Subcutaneous adipose tissue (tissue), 4 donors: ENCODE data around the gene THOC1. TPM values are rescaled to one million over a fixed set of nuclear protein-coding genes. Genes with fewer than 3 reads are reported as not detected.

ENCODE experiments used
- CTCF ChIP-seq: fragments of 450-650 bp; IDR thresholded peaks from one replicate; pipeline ENCODE4 v1.5.1; 2016; ENCODE audit warnings: low read depth, mild to moderate bottlenecking, control low read depth, antibody characterized with exemption, moderate library complexity
- total RNA-seq, 4 donors: library from RNA; depleted of rRNA; stranded (reverse); fragments of >200 nt; gene quantifications; one replicate each; pipeline ENCODE4 v1.1.0, GENCODE V29; 2016

The THOC1 gene
- total RNA-seq, 4 donors from 2014 or later, result 50.3 to 69.7 (median 63.4) TPM

- TF ChIP-seq CTCF, result no peak
Observed at GRCh38 chr18:227902-228301, 39.9 kb downstream of the THOC1 start.

DNA sequence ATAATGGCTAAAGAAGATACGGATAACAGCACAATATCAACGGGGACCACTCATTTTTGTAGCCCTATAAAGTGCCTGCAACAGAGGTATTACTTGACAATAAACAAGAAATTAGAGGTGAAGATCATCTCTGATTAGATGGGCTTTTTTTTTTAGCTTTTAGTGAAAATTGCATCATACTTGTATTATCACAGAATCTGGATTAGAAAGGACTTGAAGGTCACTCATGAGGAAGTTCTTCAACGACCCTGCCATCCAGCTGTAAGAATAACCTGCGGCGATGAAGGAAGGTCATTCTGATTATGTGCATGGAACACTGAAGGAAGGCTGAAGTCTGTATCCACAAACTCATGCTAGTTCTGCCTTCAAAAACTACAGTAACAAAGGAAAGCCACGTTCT is 40.5 kb downstream of the THOC1 start:
- no peak for TF ChIP-seq CTCF

DNA sequence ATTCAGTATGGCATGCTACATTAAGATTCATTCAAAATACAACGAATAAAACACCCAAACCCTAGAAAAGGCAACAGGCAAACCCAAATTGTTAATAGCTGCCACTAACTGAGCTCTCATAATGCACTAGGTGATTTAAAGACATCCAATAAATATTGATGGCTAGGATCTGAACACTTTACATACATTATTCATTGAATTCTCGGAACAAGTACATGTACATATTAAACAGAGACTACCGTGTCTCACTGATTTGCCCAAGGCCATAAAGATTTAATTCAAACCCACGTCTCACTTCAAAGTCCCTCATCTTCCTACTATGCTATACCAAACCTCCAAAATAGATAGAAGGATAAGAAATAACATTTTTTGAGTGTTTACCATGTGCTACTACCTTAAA is 42.1 kb downstream of the THOC1 start:
- no peak for TF ChIP-seq CTCF

- TF ChIP-seq CTCF, result no peak
Observed at GRCh38 chr18:220708-221107, 47.1 kb downstream of the THOC1 start.

DNA sequence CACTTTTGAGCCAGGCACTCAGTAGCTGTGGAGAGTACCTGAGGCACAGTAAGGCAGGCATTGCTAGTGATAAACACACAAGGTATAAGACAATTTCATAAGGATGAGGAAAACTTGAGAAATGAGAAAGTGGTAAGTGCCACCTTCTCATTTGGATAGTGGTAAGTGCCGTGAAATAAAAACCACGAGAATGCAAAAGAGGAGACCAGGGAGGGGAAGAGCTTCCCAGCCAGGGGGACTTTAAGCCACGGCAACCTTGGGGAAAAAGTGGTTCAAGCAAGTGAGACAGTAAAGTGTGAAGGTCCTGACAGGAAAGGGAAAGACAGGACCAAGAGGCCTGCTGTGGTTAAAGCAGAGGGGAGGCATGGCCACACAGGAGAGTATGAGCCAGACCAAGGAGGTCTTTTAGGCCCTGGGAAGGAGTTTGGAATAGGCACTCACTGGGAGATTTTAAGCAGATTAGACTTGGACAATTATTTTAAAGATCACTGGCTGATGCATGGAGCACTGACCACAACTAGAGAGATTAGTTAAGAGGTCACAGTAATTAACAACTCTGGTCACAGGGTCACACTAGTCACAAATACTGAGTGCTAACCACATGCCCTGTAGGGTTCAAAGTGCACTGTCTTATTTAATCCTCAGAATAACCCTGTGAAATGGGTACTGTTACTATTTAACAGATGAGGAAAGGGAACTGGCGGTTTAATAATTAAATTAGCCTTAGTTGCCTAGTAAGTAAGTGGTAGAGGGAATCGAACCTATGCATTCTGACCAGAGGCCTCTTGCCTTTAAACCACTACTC is 50.1 kb downstream of the THOC1 start:
- no peak for TF ChIP-seq CTCF

- TF ChIP-seq CTCF, result no peak
Observed at GRCh38 chr18:215448-216010, 52.3 kb downstream of the THOC1 start.

- no peak for TF ChIP-seq CTCF
Observed at GRCh38 chr18:213966-214365, 53.9 kb downstream of the THOC1 start.
